ENCODE data around the gene ODF4. TPM values are rescaled to one million over a fixed set of nuclear protein-coding genes. Genes with fewer than 3 reads are reported as not detected.

ODF4 gene
- total and polyA plus RNA-seq, 10 of the 15 experiments (the other 5 are each of a cell fraction or from before 2014, with no cell fraction given) = not detected

DNA sequence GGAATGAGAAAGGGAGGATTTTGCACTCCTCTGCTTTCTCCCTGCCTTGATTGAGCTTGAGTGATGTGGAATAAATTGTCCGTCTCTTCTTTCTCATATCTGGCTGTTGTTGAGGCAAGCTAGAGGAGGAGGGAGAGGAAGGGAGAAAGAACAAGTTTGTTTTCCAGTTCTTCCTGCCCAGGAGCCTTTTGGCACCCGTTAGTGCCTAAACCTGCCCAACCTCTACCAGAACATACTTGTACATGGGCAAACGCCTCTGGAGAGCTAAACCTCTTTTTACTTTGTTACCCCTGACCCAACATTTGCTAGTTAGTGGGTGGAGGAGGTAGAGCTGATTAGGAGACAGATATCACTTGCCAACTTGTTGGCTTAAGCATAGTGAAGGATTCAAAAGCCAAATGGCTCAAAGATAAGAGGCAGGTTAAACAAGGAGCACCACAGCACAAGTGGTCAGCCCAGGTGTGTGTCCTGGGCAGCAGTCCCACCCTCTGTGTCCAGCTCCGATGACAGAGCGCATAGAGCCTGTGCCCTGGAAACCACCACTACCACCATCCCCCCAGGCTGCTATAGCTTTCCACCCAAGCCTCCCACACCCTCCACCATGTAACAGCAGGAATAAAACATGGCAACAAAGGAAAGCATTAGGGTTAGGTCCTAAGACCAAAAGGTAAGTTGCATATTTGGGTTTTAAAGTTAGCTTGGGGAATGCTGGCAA lies 6.5 kb downstream of the ODF4 start:
- no peak overlapping the region for H3K9ac ChIP-seq (ENCODE audit: control insufficient read depth, insufficient read depth, low read length)
- ChIA-PET POLR2A (no interaction called here), SMC1A (ENCODE audit: uncharacterized antibody, unreplicated experiment) (no interaction called here), CTCF (no interaction called here), RAD21 (ENCODE audit: unreplicated experiment) (no interaction called here)
- H3K4me1 ChIP-seq (ENCODE audit: control insufficient read depth, insufficient read depth, low read length) = no peaks in the 10 kb centered on the region
- no peaks in the 10 kb centered on the region for H3K79me2 ChIP-seq (ENCODE audit: control insufficient read depth, insufficient read depth, low read length)
- DNase-seq (ENCODE audit: low read depth, low spot score) (no peak), FAIRE-seq (no peak), ATAC-seq (no peak)
- H3K4me3 ChIP-seq = no peak overlapping the region
- no peaks in the 10 kb centered on the region for H3K27me3 ChIP-seq (replicated peaks in 1 of 2; ENCODE audit: control insufficient read depth in 2 of 2, insufficient read depth in 2 of 2, low read length in 1 of 2)
- no peaks in the 10 kb centered on the region for H3K36me3 ChIP-seq (ENCODE audit: control insufficient read depth in 2 of 2, insufficient read depth in 2 of 2, low read length in 1 of 2)
- TF ChIP-seq IRF4 (IDR thresholded peaks at IDR 0.05; ENCODE audit: low read depth, low read length) = no peak
- TF ChIP-seq RB1 (IDR thresholded peaks at IDR 0.05; ENCODE audit: borderline replicate concordance) = no peak
- TF ChIP-seq KLF5 (IDR thresholded peaks at IDR 0.05; ENCODE audit: partially characterized antibody) = no peak
- TF ChIP-seq, protein P1, sequence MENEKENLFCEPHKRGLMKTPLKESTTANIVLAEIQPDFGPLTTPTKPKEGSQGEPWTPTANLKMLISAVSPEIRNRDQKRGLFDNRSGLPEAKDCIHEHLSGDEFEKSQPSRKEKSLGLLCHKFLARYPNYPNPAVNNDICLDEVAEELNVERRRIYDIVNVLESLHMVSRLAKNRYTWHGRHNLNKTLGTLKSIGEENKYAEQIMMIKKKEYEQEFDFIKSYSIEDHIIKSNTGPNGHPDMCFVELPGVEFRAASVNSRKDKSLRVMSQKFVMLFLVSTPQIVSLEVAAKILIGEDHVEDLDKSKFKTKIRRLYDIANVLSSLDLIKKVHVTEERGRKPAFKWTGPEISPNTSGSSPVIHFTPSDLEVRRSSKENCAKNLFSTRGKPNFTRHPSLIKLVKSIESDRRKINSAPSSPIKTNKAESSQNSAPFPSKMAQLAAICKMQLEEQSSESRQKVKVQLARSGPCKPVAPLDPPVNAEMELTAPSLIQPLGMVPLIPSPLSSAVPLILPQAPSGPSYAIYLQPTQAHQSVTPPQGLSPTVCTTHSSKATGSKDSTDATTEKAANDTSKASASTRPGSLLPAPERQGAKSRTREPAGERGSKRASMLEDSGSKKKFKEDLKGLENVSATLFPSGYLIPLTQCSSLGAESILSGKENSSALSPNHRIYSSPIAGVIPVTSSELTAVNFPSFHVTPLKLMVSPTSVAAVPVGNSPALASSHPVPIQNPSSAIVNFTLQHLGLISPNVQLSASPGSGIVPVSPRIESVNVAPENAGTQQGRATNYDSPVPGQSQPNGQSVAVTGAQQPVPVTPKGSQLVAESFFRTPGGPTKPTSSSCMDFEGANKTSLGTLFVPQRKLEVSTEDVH (IDR thresholded peaks at IDR 0.05; ENCODE audit: low read depth, partially characterized antibody) = no peak
- TF ChIP-seq CHD4 (IDR thresholded peaks at IDR 0.05) = no peak
- TF ChIP-seq RAD21 (IDR thresholded peaks at IDR 0.05; ENCODE audit: insufficient read depth, low read depth, low read length) = no peak
- no peak for TF ChIP-seq TARDBP (IDR thresholded peaks at IDR 0.05; ENCODE audit: borderline replicate concordance)
- no peak for TF ChIP-seq JUNB (IDR thresholded peaks at IDR 0.05)
- TF ChIP-seq CREM (IDR thresholded peaks at IDR 0.05; ENCODE audit: low read depth) = no peak
- no peak for TF ChIP-seq ZNF687 (IDR thresholded peaks at IDR 0.05)
- TF ChIP-seq PBX3 (IDR thresholded peaks at IDR 0.05; ENCODE audit: insufficient replicate concordance, low read depth, low read length) = no peak
- TF ChIP-seq RBBP5 (conservative IDR thresholded peaks at IDR 0.05) = no peak
- no peak for TF ChIP-seq SIX5 (IDR thresholded peaks at IDR 0.05; ENCODE audit: low read depth, low read length, severe bottlenecking)
- TF ChIP-seq POLR2AphosphoS2 (IDR thresholded peaks at IDR 0.05; ENCODE audit: low read depth, low read length) = no peak
- no peak for TF ChIP-seq TCF3 (IDR thresholded peaks at IDR 0.05; ENCODE audit: borderline replicate concordance, insufficient read depth, low read depth, low read length)
- H3K9me3 ChIP-seq (replicated peaks; ENCODE audit: control insufficient read depth, insufficient read depth, low read length) = no peaks in the 10 kb centered on the region
- no peak overlapping the region for H3K4me2 ChIP-seq (ENCODE audit: control insufficient read depth, insufficient read depth)
- H2AFZ ChIP-seq (ENCODE audit: control insufficient read depth, low read depth, low read length) = no peak overlapping the region
- in situ Hi-C loops (cut with MboI) = no loop called here
- intact Hi-C loops (cut with micrococcal nuclease; ENCODE audit: unreplicated experiment) = no loop called here
- no TSS peak for BruUV-seq (replicated peaks)
- 54% methylated on average over 5 of the region's 5 CpGs for WGBS (ENCODE audit: insufficient coverage, insufficient replicate concordance, low lambda C conversion rate, missing lambda C conversion rate)
- no peak overlapping the region for H3K27ac ChIP-seq (ENCODE audit: control insufficient read depth, insufficient read depth)
- no peaks in the 10 kb centered on the region for H4K20me1 ChIP-seq (ENCODE audit: control insufficient read depth, insufficient read depth)
